AG04449 (cell line): ENCODE data around the gene PLCB1.
"Not testable (repeated sequence)": the region's sequence is repeated elsewhere in the genome, so short reads cannot be mapped to it uniquely, and the experiment has no call there.

Experiments
- CTCF ChIA-PET: fragments of 350-600 bp; formaldehyde crosslinking; extraction: SDS; loops from one replicate; lab custom pipeline; 2021; ENCODE audit warnings: antibody characterized with exemption; lab: Yijun Ruan, JAX
- POLR2A ChIA-PET: fragments of 400-600, 350-600 bp; formaldehyde crosslinking; extraction: SDS; loops from one replicate; lab custom pipeline; 2020; ENCODE audit warnings: antibody characterized with exemption, inconsistent platforms; lab: Yijun Ruan, JAX
- DNase-seq: peaks from one replicate; pipeline ENCODE4 v3.0.0-alpha.2; 2010; ENCODE audit warnings: low read depth, low spot score
- H3K4me3 ChIP-seq: 2 replicates; pipeline ENCODE4 v1.5.1; 2011; ENCODE audit warnings: low read depth, mild to moderate bottlenecking, control low read depth, low read length
- TF ChIP-seq, protein P1 (sequence below): IDR thresholded peaks from one replicate; pipeline ENCODE4 v1.5.1; 2011; ENCODE audit warnings: mild to moderate bottlenecking, moderate library complexity, low read length, control low read depth, inconsistent platforms; ENCODE audit not compliant: insufficient read depth; ENCODE audit errors: missing control alignments

The PLCB1 gene

DNA sequence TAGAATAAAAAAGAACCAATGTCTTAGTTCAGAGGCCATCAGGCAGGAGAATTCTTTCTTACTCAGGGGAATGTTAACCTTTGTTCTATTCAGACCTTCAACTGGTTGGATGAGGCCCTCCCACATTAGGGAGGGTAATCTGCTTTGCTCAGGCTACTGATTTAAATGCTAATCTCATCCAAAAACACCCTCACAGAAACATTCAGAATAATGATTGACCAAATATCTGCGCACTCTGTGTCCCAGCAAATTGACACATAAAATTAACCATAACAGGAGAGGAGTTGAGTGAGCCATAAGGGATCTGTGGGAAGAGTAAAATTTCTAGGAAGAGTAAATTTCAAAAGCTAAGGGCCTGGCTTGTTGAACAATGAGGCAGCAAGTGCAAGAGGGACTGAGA, 702.8 kb downstream of the PLCB1 start:
- ChIA-PET CTCF (interaction anchor here (1.1 kb wide), 1 partner anchor 12 kb away, joined by 4 read pairs; no protein-coding TSS in a partner anchor), POLR2A (no interaction called here)
- TF ChIP-seq, protein P1, sequence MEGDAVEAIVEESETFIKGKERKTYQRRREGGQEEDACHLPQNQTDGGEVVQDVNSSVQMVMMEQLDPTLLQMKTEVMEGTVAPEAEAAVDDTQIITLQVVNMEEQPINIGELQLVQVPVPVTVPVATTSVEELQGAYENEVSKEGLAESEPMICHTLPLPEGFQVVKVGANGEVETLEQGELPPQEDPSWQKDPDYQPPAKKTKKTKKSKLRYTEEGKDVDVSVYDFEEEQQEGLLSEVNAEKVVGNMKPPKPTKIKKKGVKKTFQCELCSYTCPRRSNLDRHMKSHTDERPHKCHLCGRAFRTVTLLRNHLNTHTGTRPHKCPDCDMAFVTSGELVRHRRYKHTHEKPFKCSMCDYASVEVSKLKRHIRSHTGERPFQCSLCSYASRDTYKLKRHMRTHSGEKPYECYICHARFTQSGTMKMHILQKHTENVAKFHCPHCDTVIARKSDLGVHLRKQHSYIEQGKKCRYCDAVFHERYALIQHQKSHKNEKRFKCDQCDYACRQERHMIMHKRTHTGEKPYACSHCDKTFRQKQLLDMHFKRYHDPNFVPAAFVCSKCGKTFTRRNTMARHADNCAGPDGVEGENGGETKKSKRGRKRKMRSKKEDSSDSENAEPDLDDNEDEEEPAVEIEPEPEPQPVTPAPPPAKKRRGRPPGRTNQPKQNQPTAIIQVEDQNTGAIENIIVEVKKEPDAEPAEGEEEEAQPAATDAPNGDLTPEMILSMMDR = no peak
- no peak for DNase-seq
- no peak overlapping the region for H3K4me3 ChIP-seq

DNA sequence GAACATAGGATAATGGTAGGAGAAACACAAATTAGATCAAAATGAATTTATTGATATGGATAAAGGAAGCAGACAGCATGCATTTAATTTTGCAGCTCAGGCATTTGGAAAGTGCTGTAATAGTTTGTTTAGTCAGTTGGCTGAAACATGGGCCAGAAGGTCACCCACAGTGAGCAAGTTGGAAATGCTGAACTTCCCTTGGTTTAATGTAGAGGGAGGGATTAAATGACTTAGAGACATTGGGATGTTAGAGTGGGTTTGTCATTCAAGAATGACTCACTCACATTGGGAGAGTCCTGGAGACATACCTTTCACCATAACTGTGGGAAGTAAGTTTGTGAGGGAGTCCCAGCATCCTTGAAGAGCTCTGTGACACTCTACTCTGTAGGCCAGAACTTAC, 705.3 kb downstream of the PLCB1 start:
- ChIA-PET POLR2A (interaction anchor here (0.6 kb wide), 1 partner anchor 88 kb away, joined by 3 read pairs; no protein-coding TSS in a partner anchor), CTCF (interaction anchor here (1.0 to 1.7 kb wide), 2 partner anchors 17 to 85 kb away, joined by 3 to 11 read pairs; no protein-coding TSS in a partner anchor)
- peak; percentile 79 for DNase-seq
- no peak overlapping the region for H3K4me3 ChIP-seq
- TF ChIP-seq, protein P1 = no peak

DNA sequence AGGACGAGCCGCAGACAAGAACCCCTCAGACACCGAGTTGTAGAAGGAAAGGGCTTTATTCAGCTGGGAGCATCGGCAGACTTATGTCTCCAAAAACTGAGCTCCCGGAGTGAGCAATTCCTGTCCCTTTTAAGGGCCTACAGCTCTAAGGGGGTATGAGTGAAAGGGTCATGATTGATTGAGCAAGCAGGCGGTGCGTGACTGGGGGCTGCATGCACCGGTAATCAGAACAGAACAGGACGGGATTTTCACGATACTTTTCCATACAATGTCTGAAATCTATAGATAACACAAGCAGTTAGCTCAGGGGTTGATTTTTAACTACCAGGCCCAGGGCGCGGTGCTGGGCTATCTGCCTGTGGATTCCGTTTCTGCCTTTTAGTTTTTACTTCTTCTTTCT, 710.5 kb downstream of the PLCB1 start:
- CTCF ChIA-PET = interaction anchor here (1.4 to 5.4 kb wide), 2 partner anchors 12 to 767 kb away, joined by 3 to 51 read pairs; no protein-coding TSS in a partner anchor
- H3K4me3 ChIP-seq = no peak overlapping the region
- POLR2A ChIA-PET = no interaction called here
- DNase-seq = no peak
- TF ChIP-seq, protein P1 = no peak

DNA sequence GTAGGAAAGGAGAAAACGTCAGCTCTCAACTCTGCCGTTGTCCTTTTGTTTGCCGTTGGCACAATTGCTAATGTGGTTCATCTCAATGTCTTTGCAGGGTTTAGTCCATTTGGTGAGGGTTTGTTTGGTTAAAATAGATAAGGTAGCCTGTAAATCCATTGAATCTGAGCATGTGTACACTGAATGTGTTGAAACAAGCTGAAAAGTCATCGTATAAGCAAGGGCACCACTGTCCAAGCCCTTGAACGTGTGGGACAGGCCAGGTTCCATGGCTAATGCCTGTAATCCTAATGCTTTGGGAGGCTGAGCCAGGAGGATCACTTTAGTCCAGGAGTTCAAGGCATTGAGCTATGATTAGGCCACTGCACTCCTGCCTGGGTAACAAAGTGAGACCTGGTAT, 712.1 kb downstream of the PLCB1 start:
- no peak for DNase-seq
- ChIA-PET POLR2A (no interaction called here), CTCF (interaction anchor here (1.6 kb wide), 1 partner anchor 9 kb away, joined by 7 read pairs; no protein-coding TSS in a partner anchor)
- no peak overlapping the region for H3K4me3 ChIP-seq
- TF ChIP-seq, protein P1 = no peak

DNA sequence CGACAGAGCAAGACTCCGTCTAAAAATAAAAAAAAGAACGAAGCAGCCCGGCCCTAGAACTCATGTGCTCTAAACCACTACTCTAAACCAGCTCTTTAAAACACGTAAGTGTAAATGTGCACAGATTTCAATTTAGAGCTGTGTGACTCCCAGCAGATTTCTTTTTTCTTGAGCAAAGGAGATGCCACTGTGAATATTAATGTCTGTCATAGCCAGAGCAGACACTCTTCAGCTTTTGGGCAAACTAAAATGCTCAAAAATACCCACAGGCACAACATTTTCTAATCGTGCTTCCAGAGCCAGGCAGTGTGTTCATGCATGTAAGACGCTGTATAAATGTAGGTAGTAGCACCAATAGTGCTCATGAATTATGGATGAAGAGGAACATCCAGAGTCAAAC, 717.9 kb downstream of the PLCB1 start:
- ChIA-PET CTCF (interaction anchor here (1.0 kb wide), 1 partner anchor 10 kb away, joined by 3 read pairs; no protein-coding TSS in a partner anchor), POLR2A (no interaction called here)
- no peak overlapping the region for H3K4me3 ChIP-seq
- TF ChIP-seq, protein P1 = no peak
- no peak for DNase-seq

DNA sequence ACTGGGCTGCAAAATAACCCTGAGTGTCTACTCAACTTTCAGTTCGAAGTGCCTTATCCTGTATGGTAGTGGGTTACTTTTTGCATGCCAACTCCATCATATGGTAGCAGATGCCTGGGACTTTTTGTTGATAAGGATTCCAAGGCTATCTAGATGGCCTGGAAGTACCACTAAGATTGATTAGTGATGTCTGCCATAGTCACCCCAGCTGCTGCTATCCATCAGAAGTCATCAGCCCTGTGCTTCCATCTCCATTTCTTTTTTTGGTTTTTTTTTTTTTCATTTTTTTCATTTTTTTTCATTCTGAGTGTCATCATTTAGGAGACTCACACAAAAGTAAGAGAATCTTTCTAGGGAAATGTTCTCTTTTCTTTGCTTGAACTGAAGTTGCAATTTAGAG, 719.4 kb downstream of the PLCB1 start:
- no peak for DNase-seq
- CTCF ChIA-PET = no interaction called here
- POLR2A ChIA-PET = no interaction called here
- H3K4me3 ChIP-seq = no peak overlapping the region
- TF ChIP-seq, protein P1 = no peak

DNA sequence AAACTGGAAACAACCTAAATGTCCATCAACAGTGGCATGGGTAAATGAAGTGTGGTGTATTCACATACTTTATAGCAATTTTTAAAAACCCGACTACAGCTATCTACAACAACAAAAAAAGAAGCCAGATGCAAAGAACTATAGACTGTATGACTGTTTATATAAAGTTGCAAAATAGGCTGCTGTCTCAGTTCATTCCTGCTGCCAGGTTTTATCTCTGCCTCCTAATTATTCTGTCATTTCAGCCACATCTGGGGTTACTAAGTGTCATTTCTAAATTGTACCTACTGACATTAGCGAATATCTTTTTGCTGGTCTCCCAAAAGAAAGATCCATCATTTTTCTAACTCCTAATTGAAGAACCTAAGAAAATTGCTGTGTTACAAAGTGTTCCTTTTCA, 719.9 kb downstream of the PLCB1 start:
- POLR2A ChIA-PET, CTCF ChIA-PET, H3K4me3 ChIP-seq, DNase-seq: not testable (repeated sequence)

DNA sequence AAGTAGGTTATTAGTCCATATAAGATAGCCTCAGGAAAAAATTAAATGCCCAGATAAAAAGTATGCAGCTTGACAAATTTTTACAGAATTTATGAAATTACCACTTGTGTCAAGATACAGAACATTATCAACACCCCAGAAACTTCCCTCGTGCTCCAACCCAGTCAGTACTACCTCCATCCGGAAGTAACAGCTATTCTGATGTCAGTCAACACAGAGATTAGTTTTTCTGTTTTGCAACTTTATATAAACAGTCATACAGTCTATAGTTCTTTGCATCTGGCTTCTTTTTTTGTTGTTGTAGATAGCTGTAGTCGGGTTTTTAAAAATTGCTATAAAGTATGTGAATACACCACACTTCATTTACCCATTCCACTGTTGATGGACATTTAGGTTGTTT, 721.1 kb downstream of the PLCB1 start:
- CTCF ChIA-PET = interaction anchor here (0.6 to 3.1 kb wide), 83 partner anchors 9 to 540 kb away, joined by 3 to 51 read pairs (median 5); partner anchors contain the start of gene PLCB4
- H3K4me3 ChIP-seq, POLR2A ChIA-PET, DNase-seq: not testable (repeated sequence)
